ENCODE measurements around the gene CDH23. TPM values are rescaled to one million over a fixed set of nuclear protein-coding genes. Genes with fewer than 3 reads are reported as not detected.

The CDH23 gene
- total RNA-seq, 1 donor from 2014 or later: 4.5 TPM

DNA sequence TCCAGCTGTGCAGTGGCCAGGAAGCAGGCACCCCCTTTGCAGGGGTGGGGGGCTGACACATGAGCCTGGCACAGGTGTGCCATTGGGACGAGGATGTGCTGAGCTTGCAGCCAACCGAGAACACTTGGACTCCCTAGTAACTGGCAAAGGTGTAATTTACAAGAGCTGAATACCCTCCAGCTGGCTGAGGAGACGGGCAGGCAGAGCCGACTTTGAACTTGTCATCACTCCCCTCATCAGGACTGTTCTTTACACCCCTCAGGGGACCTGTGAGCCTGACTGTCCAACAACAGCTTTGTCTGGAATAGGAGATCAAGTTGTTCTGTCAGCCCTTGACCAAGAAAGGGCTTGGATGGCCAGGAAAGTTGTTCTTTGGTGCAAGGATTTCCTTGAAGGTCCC, 61.2 kb downstream of the CDH23 start:
- H3K27me3 ChIP-seq (ENCODE audit: low read depth): no peaks in the 10 kb centered on the region
- TF ChIP-seq, protein P1, sequence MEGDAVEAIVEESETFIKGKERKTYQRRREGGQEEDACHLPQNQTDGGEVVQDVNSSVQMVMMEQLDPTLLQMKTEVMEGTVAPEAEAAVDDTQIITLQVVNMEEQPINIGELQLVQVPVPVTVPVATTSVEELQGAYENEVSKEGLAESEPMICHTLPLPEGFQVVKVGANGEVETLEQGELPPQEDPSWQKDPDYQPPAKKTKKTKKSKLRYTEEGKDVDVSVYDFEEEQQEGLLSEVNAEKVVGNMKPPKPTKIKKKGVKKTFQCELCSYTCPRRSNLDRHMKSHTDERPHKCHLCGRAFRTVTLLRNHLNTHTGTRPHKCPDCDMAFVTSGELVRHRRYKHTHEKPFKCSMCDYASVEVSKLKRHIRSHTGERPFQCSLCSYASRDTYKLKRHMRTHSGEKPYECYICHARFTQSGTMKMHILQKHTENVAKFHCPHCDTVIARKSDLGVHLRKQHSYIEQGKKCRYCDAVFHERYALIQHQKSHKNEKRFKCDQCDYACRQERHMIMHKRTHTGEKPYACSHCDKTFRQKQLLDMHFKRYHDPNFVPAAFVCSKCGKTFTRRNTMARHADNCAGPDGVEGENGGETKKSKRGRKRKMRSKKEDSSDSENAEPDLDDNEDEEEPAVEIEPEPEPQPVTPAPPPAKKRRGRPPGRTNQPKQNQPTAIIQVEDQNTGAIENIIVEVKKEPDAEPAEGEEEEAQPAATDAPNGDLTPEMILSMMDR (IDR thresholded peaks at IDR 0.05; ENCODE audit: borderline replicate concordance): no peak
- intact Hi-C loops (cut with micrococcal nuclease): no loop called here
- no peaks in the 10 kb centered on the region for H3K36me3 ChIP-seq
- H3K9me3 ChIP-seq (replicated peaks): no peaks in the 10 kb centered on the region
- no peaks in the 10 kb centered on the region for H3K4me1 ChIP-seq
- no peak for DNase-seq
- H3K27ac ChIP-seq (replicated peaks): no peak overlapping the region
- no peak overlapping the region for H3K4me3 ChIP-seq

DNA sequence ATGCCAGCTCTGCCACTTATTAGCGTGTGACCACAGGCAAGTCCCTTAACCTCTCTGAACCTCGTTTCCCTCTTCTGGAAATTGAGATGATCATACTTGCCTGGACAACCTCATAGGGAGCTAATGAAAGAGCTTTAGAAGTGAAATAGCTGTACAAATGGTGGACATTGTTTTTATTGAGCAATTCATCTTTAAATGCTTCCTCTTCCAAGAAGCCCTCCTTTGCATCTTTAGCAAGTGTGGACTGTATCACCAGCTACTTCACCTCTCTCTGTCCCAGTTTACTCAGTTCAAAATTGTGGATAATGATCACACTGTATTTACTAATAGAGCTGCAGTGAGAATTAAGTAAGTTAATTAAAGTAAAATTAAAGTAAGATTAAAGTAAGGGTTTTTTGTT, 61.7 kb downstream of the CDH23 start:
- no peak overlapping the region for H3K4me3 ChIP-seq
- no peaks in the 10 kb centered on the region for H3K4me1 ChIP-seq
- TF ChIP-seq, protein P1 (IDR thresholded peaks at IDR 0.05; ENCODE audit: borderline replicate concordance): no peak
- H3K27me3 ChIP-seq (ENCODE audit: low read depth): no peaks in the 10 kb centered on the region
- H3K27ac ChIP-seq (replicated peaks): no peak overlapping the region
- intact Hi-C loops (cut with micrococcal nuclease): no loop called here
- H3K9me3 ChIP-seq (replicated peaks): no peaks in the 10 kb centered on the region
- no peaks in the 10 kb centered on the region for H3K36me3 ChIP-seq
- DNase-seq: no peak

DNA sequence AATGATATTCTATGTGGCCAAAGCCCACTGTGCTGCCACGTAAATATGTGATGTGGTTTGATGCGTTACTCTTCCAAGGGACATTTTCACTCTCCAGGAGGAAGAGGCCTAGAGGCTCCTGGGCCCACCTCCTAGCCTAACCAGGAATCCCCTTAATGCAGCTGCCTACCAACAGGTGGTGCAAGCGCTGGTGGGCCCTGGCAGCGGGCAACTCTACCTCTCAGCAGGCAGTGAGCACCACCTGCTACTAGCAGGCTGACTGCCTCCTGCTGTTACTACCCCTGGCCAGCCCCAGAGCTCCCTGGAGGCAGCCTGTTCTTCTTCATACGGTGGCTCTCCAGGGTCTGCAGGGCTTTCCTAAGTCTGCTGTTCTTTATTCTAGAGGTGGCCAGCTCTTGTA, 62.8 kb downstream of the CDH23 start:
- no peak for DNase-seq
- Histone ChIP-seq H3K27me3 (ENCODE audit: low read depth) (no peaks in the 10 kb centered on the region), H3K36me3 (no peaks in the 10 kb centered on the region), H3K27ac (replicated peaks) (no peak overlapping the region), H3K4me1 (no peaks in the 10 kb centered on the region), H3K9me3 (replicated peaks) (no peaks in the 10 kb centered on the region), H3K4me3 (no peak overlapping the region)
- intact Hi-C loops (cut with micrococcal nuclease): no loop called here
- TF ChIP-seq, protein P1 (IDR thresholded peaks at IDR 0.05; ENCODE audit: borderline replicate concordance): no peak

DNA sequence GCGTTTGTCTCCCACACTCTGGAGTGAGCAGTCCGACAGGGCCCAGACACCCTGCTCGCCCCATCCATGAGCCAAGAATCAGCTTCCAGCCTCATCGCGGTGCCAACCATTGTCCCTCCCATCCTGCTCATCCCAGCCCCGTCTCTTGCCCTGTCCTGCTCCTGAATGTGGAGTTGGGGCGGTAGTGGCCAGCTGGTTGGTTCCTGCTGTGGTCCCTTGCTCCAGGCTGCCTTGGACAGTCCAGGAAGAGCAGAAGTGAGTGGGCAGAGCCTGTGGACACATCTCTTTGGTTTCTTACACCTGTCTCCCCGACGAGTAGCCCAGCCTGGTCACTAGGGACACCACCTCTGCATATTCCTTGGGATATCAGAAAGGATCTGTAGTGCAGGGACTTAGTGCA, 63.9 kb downstream of the CDH23 start:
- H3K4me3 ChIP-seq: no peak overlapping the region
- no peaks in the 10 kb centered on the region for H3K27me3 ChIP-seq (ENCODE audit: low read depth)
- H3K4me1 ChIP-seq: peaks cover 11% of the 10 kb centered on the region
- H3K36me3 ChIP-seq: no peaks in the 10 kb centered on the region
- H3K9me3 ChIP-seq (replicated peaks): no peaks in the 10 kb centered on the region
- H3K27ac ChIP-seq (replicated peaks): no peak overlapping the region
- DNase-seq: no peak
- TF ChIP-seq, protein P1 (IDR thresholded peaks at IDR 0.05; ENCODE audit: borderline replicate concordance): no peak
- intact Hi-C loops (cut with micrococcal nuclease): no loop called here

DNA sequence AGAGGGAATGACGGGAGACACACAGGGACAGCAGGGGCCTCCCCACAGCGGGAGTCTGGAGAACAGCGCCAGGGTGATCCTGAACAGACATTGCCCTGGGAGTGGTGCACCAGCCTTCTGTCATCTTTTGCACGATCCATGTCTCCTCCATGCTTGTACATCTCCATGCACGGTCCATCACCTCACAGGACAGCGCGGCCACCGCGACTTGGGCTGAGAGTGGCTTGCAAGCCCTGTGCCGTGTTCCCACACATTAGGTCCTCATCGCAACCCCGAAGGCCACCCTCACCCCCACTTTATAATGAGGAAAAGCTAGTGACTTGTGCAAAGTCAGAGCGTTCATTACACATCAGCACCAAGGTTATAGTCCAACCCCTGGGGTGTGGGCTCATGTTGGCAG, 64.7 kb downstream of the CDH23 start:
- Histone ChIP-seq H3K4me1 (peaks cover 17% of the 10 kb centered on the region), H3K9me3 (replicated peaks) (no peaks in the 10 kb centered on the region), H3K36me3 (no peaks in the 10 kb centered on the region), H3K27ac (replicated peaks) (no peak overlapping the region), H3K4me3 (no peak overlapping the region), H3K27me3 (ENCODE audit: low read depth) (no peaks in the 10 kb centered on the region)
- intact Hi-C loops (cut with micrococcal nuclease): no loop called here
- TF ChIP-seq, protein P1 (IDR thresholded peaks at IDR 0.05; ENCODE audit: borderline replicate concordance): no peak
- no peak for DNase-seq
